ENCODE results near the gene CHID1.

Gene CHID1

GRCh38 chr11:849951-850774, 60.4 kb downstream of the CHID1 start:
- DNase-seq (ENCODE audit: low spot score): no peak

- DNase-seq (ENCODE audit: low spot score): no peak
Observed at GRCh38 chr11:849104-849824, 61.3 kb downstream of the CHID1 start.

- DNase-seq (ENCODE audit: low spot score): no peak
Observed at GRCh38 chr11:848380-848931, 62.2 kb downstream of the CHID1 start.

- no peak for DNase-seq (ENCODE audit: low spot score)
Observed at GRCh38 chr11:847876-848275, 62.7 kb downstream of the CHID1 start.

GRCh38 chr11:846496-847098, 64.0 kb downstream of the CHID1 start:
- no peak for DNase-seq (ENCODE audit: low spot score)

GRCh38 chr11:845872-846495, 64.6 kb downstream of the CHID1 start:
- DNase-seq (ENCODE audit: low spot score): no peak

- no peak for DNase-seq (ENCODE audit: low spot score)
Observed at GRCh38 chr11:844693-845644, 65.6 kb downstream of the CHID1 start.

- no peak for DNase-seq (ENCODE audit: low spot score)
Observed at GRCh38 chr11:843818-844692, 66.6 kb downstream of the CHID1 start.

- DNase-seq (ENCODE audit: low spot score): no peak
Observed at GRCh38 chr11:843086-843734, 67.4 kb downstream of the CHID1 start.

GRCh38 chr11:842370-843002, 68.1 kb downstream of the CHID1 start, which contains the start of the genes POLR2L and TSPAN4:
TSS of gene POLR2L (minus strand) at chr11:842529. CDS start at chr11:842508, 21 bp downstream.
TSS of gene TSPAN4 (plus strand) at chr11:842852. CDS start at chr11:850305, 7,453 bp downstream.
- peak; percentile 84 for DNase-seq (ENCODE audit: low spot score)

GRCh38 chr11:841981-842369, 68.6 kb downstream of the CHID1 start:
- no peak for DNase-seq (ENCODE audit: low spot score)

- no peak for DNase-seq (ENCODE audit: low spot score)
Observed at GRCh38 chr11:839875-840617, 70.6 kb downstream of the CHID1 start.

- no peak for DNase-seq (ENCODE audit: low spot score)
Observed at GRCh38 chr11:839280-839623, 71.4 kb downstream of the CHID1 start.

- no peak for DNase-seq (ENCODE audit: low spot score)
Observed at GRCh38 chr11:838441-839279, 72.0 kb downstream of the CHID1 start.

- no peak for DNase-seq (ENCODE audit: low spot score)
Observed at GRCh38 chr11:837990-838307, 72.7 kb downstream of the CHID1 start.

- DNase-seq (ENCODE audit: low spot score): no peak
Observed at GRCh38 chr11:837189-837989, 73.2 kb downstream of the CHID1 start.

GRCh38 chr11:836700-837099, 73.9 kb downstream of the CHID1 start:
- DNase-seq (ENCODE audit: low spot score): no peak
